ENCODE data around the gene SOCS1. TPM values are rescaled to one million over a fixed set of nuclear protein-coding genes. Genes with fewer than 3 reads are reported as not detected.

The SOCS1 gene
- total RNA-seq, 1 experiment from 2014 or later, result 12.5 TPM

DNA sequence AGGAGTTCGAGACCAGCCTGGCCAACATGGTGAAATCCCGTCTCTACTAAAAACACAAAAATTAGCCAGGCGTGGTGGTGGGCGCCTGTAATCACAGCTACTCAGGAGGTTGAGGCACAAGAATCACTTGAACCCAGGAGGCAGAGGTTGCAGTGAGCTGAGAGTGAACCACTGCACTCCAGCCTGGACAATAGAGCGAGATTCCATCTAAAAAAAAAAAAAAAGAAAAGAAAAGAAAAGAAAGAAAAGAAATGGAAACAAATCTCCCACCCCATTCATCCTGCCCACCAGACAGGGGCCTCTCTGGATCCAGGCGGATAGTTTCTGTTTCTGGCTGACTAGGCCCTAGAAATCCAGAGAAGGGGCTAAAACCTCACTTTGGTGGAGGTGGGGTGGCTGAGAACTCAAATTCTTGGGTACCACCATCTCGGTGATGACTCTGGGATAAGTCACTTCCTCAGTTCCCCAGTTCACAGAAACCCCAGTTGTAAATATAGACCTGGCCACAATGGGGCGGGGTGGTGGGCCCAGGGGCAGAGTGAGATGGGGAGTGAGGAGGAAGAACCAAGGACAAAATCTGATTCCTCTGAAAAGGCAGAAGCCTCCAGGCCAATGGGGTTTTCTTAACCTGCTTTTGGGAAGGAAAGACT lies 22.2 kb downstream of the SOCS1 start:
- DNase-seq, result no peak
- no peaks in the 10 kb centered on the region for H3K79me2 ChIP-seq (ENCODE audit: low read length)
- intact Hi-C loops (cut with micrococcal nuclease), result no loop called here
- H3K36me3 ChIP-seq (ENCODE audit: low read depth, low read length), result no peaks in the 10 kb centered on the region
- H3K27me3 ChIP-seq (ENCODE audit: low read length), result no peaks in the 10 kb centered on the region
- H3K9me2 ChIP-seq (replicated peaks; ENCODE audit: low read length), result no peaks in the 10 kb centered on the region
- ATAC-seq, result no peak
- no peaks in the 10 kb centered on the region for H3K9me3 ChIP-seq (ENCODE audit: low read length)
- CTCF ChIA-PET, result no interaction called here
- no peaks in the 10 kb centered on the region for H3F3A ChIP-seq (ENCODE audit: low read length, unreplicated experiment)
- H4K20me1 ChIP-seq (ENCODE audit: low read length), result no peaks in the 10 kb centered on the region
- no peaks in the 10 kb centered on the region for H3K4me1 ChIP-seq (ENCODE audit: insufficient read depth, low read length)
- no peak overlapping the region for H3K27ac ChIP-seq (ENCODE audit: low read length)
- no peak overlapping the region for H2AFZ ChIP-seq (ENCODE audit: low read length)
- H3K4me3 ChIP-seq (ENCODE audit: low read length), result no peak overlapping the region
- POLR2A ChIA-PET (ENCODE audit: unreplicated experiment), result no interaction called here
- H3K4me2 ChIP-seq (ENCODE audit: low read length), result no peak overlapping the region
- BruUV-seq (replicated peaks), result no TSS peak
- H3K9ac ChIP-seq (ENCODE audit: low read length), result no peak overlapping the region
- no peak for TF ChIP-seq EZH2phosphoT487 (IDR thresholded peaks at IDR 0.05; ENCODE audit: borderline replicate concordance, low read length)
- TF ChIP-seq, protein P1, sequence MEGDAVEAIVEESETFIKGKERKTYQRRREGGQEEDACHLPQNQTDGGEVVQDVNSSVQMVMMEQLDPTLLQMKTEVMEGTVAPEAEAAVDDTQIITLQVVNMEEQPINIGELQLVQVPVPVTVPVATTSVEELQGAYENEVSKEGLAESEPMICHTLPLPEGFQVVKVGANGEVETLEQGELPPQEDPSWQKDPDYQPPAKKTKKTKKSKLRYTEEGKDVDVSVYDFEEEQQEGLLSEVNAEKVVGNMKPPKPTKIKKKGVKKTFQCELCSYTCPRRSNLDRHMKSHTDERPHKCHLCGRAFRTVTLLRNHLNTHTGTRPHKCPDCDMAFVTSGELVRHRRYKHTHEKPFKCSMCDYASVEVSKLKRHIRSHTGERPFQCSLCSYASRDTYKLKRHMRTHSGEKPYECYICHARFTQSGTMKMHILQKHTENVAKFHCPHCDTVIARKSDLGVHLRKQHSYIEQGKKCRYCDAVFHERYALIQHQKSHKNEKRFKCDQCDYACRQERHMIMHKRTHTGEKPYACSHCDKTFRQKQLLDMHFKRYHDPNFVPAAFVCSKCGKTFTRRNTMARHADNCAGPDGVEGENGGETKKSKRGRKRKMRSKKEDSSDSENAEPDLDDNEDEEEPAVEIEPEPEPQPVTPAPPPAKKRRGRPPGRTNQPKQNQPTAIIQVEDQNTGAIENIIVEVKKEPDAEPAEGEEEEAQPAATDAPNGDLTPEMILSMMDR (conservative IDR thresholded peaks at IDR 0.05; ENCODE audit: low read depth, low read length), result no peak
- TF ChIP-seq EZH2 (IDR thresholded peaks at IDR 0.05; ENCODE audit: low read length, unreplicated experiment), result no peak

DNA sequence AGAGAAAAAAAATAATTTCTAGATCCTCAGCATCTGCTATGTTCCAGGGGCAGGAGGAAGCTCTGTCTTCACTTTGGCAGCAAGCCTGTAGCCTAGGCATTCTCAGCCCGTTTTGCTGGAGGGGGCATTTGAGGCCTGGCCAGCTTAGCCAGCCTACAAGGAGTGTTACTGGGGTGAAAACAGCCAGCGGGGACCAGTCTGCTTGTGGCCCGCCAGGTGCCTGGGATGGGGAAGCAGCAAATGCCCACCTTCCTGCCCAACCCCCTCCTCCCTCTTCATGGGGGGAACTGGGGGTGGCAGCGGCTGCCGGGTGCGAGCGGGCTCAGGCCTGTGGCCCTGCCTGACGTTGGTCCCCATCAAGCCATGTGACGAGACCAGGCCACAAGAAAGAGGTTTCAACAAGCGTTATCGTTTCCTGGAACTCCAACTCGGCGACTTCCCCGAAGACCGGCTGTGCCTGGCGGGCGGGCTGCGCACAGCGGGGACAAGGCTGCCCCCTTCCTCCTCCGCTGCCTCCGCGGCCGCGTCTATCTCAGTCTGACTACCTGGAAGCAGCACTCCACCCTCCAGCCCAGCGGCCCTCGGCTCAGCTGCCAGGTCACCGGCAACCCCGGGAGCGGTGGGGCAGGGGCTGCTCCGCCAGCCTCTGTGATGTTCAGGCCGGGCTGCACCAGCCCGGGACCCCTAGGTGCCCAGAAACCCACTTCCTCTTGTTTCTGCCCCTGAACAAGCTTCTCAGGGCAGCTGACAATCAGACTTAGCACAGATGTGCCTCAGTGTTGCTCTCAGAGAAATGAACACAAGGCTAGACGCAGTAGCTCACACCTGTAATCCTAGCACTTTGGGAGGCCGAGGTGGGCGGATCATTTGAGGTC lies 22.9 kb downstream of the SOCS1 start:
- H4K20me1 ChIP-seq (ENCODE audit: low read length), result no peaks in the 10 kb centered on the region
- POLR2A ChIA-PET (ENCODE audit: unreplicated experiment), result no interaction called here
- H3K27ac ChIP-seq (ENCODE audit: low read length), result no peak overlapping the region
- TF ChIP-seq EZH2 (IDR thresholded peaks at IDR 0.05; ENCODE audit: low read length, unreplicated experiment), result no peak
- TF ChIP-seq EZH2phosphoT487 (IDR thresholded peaks at IDR 0.05; ENCODE audit: borderline replicate concordance, low read length), result no peak
- TF ChIP-seq, protein P1 (conservative IDR thresholded peaks at IDR 0.05; ENCODE audit: low read depth, low read length), result no peak
- no peak overlapping the region for H3K4me2 ChIP-seq (ENCODE audit: low read length)
- H3K9me2 ChIP-seq (replicated peaks; ENCODE audit: low read length), result no peaks in the 10 kb centered on the region
- DNase-seq (no peak), ATAC-seq (no peak)
- H2AFZ ChIP-seq (ENCODE audit: low read length), result no peak overlapping the region
- H3K79me2 ChIP-seq (ENCODE audit: low read length), result no peaks in the 10 kb centered on the region
- H3K4me1 ChIP-seq (ENCODE audit: insufficient read depth, low read length), result no peaks in the 10 kb centered on the region
- no peaks in the 10 kb centered on the region for H3K9me3 ChIP-seq (ENCODE audit: low read length)
- no peaks in the 10 kb centered on the region for H3K27me3 ChIP-seq (ENCODE audit: low read length)
- H3K36me3 ChIP-seq (ENCODE audit: low read depth, low read length), result no peaks in the 10 kb centered on the region
- no peak overlapping the region for H3K9ac ChIP-seq (ENCODE audit: low read length)
- CTCF ChIA-PET, result no interaction called here
- no peaks in the 10 kb centered on the region for H3F3A ChIP-seq (ENCODE audit: low read length, unreplicated experiment)
- H3K4me3 ChIP-seq (ENCODE audit: low read length), result no peak overlapping the region
- BruUV-seq (replicated peaks), result no TSS peak
- intact Hi-C loops (cut with micrococcal nuclease), result no loop called here

Data from PC-3 (cell line).